CD4-positive, alpha-beta T cell (primary cell): ENCODE results near the gene IL1R2. TPM values are rescaled to one million over a fixed set of nuclear protein-coding genes. Genes with fewer than 3 reads are reported as not detected.

Experiments used
- ATAC-seq: fragments of 200-7000 bp; cut with Tn5 transposase; one replicate; pipeline ENCODE4 v1.10.0; 2022; ENCODE audit warnings: mild to moderate bottlenecking; ENCODE audit not compliant: poor library complexity
- CTCF ChIA-PET: fragments of 350-600 bp; sonication (Branson Sonifier 250); formaldehyde crosslinking; loops from one replicate; lab custom pipeline; 2021; ENCODE audit warnings: antibody characterized with exemption, inconsistent platforms; lab: Charles Lee
- POLR2A ChIA-PET: fragments of 350-600 bp; sonication (Branson Sonifier 250); formaldehyde crosslinking; loops from one replicate; lab custom pipeline; 2021; ENCODE audit warnings: antibody characterized with exemption, inconsistent platforms; lab: Charles Lee
- DNase-seq, 14 experiments: peaks; one replicate each; pipeline ENCODE4 v3.0.0-alpha.2; 2013 to 2020; ENCODE audit warnings: mixed read lengths in 2 of 14
- H3K27ac ChIP-seq, 2 donors: one replicate each; pipeline versions ENCODE4 v1.5.1 to v1.7.0; 2013; ENCODE audit warnings: low read length in 2 of 2, low read depth in 1 of 2, mild to moderate bottlenecking in 1 of 2
- H3K27me3 ChIP-seq, 2 experiments: 1 replicate in 1 of 2; 2 replicates in 1 of 2; pipeline versions ENCODE4 v1.6.1 to v1.7.0; 2013; ENCODE audit warnings: low read length in 2 of 2, control low read depth in 1 of 2, mild to moderate bottlenecking in 1 of 2, moderate library complexity in 1 of 2; ENCODE audit not compliant: insufficient read depth in 2 of 2, control insufficient read depth in 1 of 2
- H3K36me3 ChIP-seq: one replicate; pipeline ENCODE4 v1.6.1; 2013; ENCODE audit warnings: low read length, control low read depth; ENCODE audit not compliant: insufficient read depth
- H3K4me1 ChIP-seq: one replicate; pipeline ENCODE4 v1.6.1; 2013; ENCODE audit warnings: low read length, control low read depth; ENCODE audit not compliant: insufficient read depth
- H3K4me3 ChIP-seq: one replicate; pipeline ENCODE4 v1.5.1; 2013; ENCODE audit warnings: mild to moderate bottlenecking, low read length, moderate library complexity
- H3K9me3 ChIP-seq, 2 experiments: 1 replicate in 1 of 2; 2 replicates in 1 of 2; pipeline versions ENCODE4 v1.6.1 to v1.7.0; 2013; ENCODE audit warnings: low read length in 2 of 2, mild to moderate bottlenecking in 2 of 2, control low read depth in 1 of 2, moderate library complexity in 1 of 2; ENCODE audit not compliant: control insufficient read depth in 1 of 2, insufficient read depth in 1 of 2
- H3K27ac Mint-ChIP-seq: one replicate; pipeline ENCODE4 v1.8.0; 2020; ENCODE audit warnings: mixed read lengths
- H3K27me3 Mint-ChIP-seq: one replicate; pipeline ENCODE4 v1.8.0; 2021; ENCODE audit warnings: mixed read lengths
- H3K36me3 Mint-ChIP-seq: one replicate; pipeline ENCODE4 v1.8.0; 2021; ENCODE audit warnings: low read depth, mixed read lengths
- H3K4me1 Mint-ChIP-seq: one replicate; pipeline ENCODE4 v1.8.0; 2021; ENCODE audit warnings: low read depth, mixed read lengths
- H3K4me3 Mint-ChIP-seq: one replicate; pipeline ENCODE4 v1.8.0; 2020; ENCODE audit warnings: mild to moderate bottlenecking, mixed read lengths
- H3K9me3 Mint-ChIP-seq: one replicate; pipeline ENCODE4 v1.8.0; 2020; ENCODE audit warnings: mixed read lengths
- CTCF ChIP-seq: fragments of 200-600 bp; IDR thresholded peaks from one replicate; pipeline ENCODE4 v1.8.0; 2022; ENCODE audit warnings: antibody characterized with exemption, mild to moderate bottlenecking
- intact Hi-C, 2 experiments: fragments of 100-400 bp; cut with DNase I in 1 of 2; cut with micrococcal nuclease in 1 of 2; formaldehyde crosslinking; loops; one replicate each; pipeline versions ENCODE4 v1.15.1 to v1.9.0; 2023 to 2025; cut with DNase I, micrococcal nuclease
- total RNA-seq, 174 experiments: library from RNA in 2 of 174; stranded (reverse) in 2 of 174; gene quantifications; one replicate each; pipeline ENCODE4 v1.2.3 and lab custom pipeline; 2021 to 2026

Gene IL1R2
- total RNA-seq, 2 experiments from 2014 or later = 0.31 to 0.47 TPM

- ChIA-PET POLR2A (interaction anchor here (0.6 to 1.7 kb wide), 2 partner anchors 48 to 427 kb away, joined by 3 to 8 read pairs; no protein-coding TSS in a partner anchor), CTCF (no interaction called here)
- H3K27ac Mint-ChIP-seq = peak overlapping the region; percentile 57
- Histone ChIP-seq H3K4me1 (peaks cover 25% of the 10 kb centered on the region), H3K36me3 (no peaks in the 10 kb centered on the region), H3K27me3 (no peaks in the 10 kb centered on the region), H3K9me3 (no peaks in the 10 kb centered on the region), H3K4me3 (no peak overlapping the region), H3K27ac (no peak overlapping the region)
- H3K9me3 Mint-ChIP-seq = no peaks in the 10 kb centered on the region
- no peak for TF ChIP-seq CTCF
- ATAC-seq (no peak), DNase-seq (no peak)
- intact Hi-C loops = no loop called here
- H3K36me3 Mint-ChIP-seq = no peaks in the 10 kb centered on the region
- peaks cover 34% of the 10 kb centered on the region for H3K4me1 Mint-ChIP-seq
- H3K27me3 Mint-ChIP-seq = no peaks in the 10 kb centered on the region
- H3K4me3 Mint-ChIP-seq = no peak overlapping the region
Observed at GRCh38 chr2:102034683-102035548, 43.2 kb downstream of the IL1R2 start.

GRCh38 chr2:102037681-102038080 is 45.9 kb downstream of the IL1R2 start:
- no peak for ATAC-seq
- Mint-ChIP-seq H3K4me1 (peaks cover 27% of the 10 kb centered on the region), H3K4me3 (no peak overlapping the region), H3K27me3 (peaks cover 8% of the 10 kb centered on the region), H3K36me3 (no peaks in the 10 kb centered on the region), H3K27ac (no peak overlapping the region), H3K9me3 (no peaks in the 10 kb centered on the region)
- no peak for DNase-seq
- Histone ChIP-seq H3K9me3 (no peaks in the 10 kb centered on the region), H3K36me3 (no peaks in the 10 kb centered on the region), H3K27me3 (no peaks in the 10 kb centered on the region), H3K27ac (no peak overlapping the region), H3K4me1 (peaks cover 24% of the 10 kb centered on the region), H3K4me3 (no peak overlapping the region)
- POLR2A ChIA-PET = no interaction called here
- intact Hi-C loops = no loop called here
- CTCF ChIA-PET = interaction anchor here (0.8 kb wide), 1 partner anchor 17 kb away, joined by 3 read pairs; no protein-coding TSS in a partner anchor
- TF ChIP-seq CTCF = no peak

GRCh38 chr2:102040229-102040628 is 48.5 kb downstream of the IL1R2 start:
- Histone ChIP-seq H3K4me3 (no peak overlapping the region), H3K27me3 (no peaks in the 10 kb centered on the region), H3K36me3 (no peaks in the 10 kb centered on the region), H3K9me3 (no peaks in the 10 kb centered on the region), H3K4me1 (no peaks in the 10 kb centered on the region), H3K27ac (no peak overlapping the region)
- Mint-ChIP-seq H3K36me3 (no peaks in the 10 kb centered on the region), H3K4me1 (peaks cover 1% of the 10 kb centered on the region), H3K9me3 (no peaks in the 10 kb centered on the region), H3K4me3 (no peak overlapping the region), H3K27me3 (peaks cover 16% of the 10 kb centered on the region), H3K27ac (no peak overlapping the region)
- ATAC-seq = no peak
- CTCF ChIA-PET = no interaction called here
- POLR2A ChIA-PET = no interaction called here
- TF ChIP-seq CTCF = no peak
- intact Hi-C loops = no loop called here
- DNase-seq = no peak
